ENCODE results near the gene PROM2. TPM values are rescaled to one million over a fixed set of nuclear protein-coding genes. Genes with fewer than 3 reads are reported as not detected.

Gene PROM2
- total RNA-seq, 4 donors from 2014 or later = 0.50 to 3.2 (median 2.1) TPM

DNA sequence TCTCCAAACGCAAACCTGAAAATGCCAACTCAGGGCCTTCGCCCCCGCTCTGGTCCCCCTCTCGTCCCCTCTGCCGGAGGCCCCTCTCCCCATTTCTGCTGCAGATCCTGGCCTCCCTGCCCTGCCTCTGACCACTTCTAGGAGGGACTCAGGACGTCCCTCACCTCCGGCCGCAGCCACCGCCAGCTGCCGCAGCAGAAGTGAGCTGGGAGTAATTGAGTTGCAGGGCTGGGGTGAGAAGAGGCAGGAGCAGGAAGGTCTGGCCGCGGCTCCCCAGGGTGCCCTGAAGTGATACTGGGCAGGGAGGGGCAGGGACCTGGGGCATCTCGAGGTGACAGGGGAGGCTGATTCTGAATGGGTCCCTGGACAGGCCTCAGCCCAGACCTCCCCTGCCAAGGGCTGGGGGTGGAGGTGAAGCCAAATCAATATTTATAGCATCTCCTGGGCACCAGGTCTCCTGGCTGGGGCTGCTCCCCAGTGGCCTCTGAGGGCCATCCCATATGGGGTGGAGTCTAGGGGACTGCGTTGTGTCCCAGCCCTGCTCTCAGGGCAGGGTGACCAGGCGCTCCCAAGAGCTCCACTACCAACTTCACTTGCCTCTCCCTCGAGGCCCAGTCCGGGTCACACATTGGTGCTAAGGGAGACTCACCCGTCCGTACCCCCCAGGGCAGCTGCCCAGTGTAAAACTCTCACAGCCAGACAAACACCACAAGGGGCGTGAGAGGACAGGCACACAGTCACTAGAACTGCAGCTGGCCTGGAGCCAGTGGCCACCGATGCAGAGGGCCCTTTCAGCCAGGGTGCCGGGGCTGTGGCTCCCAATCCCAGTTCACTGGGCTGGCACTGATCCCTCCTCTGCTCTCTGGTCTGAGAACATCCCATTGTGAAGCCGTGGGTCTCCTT, 55.9 kb downstream of the PROM2 start:
- Histone ChIP-seq H3K9me3 (no peaks in the 10 kb centered on the region), H3K4me1 (peaks cover 0 to 14% (median 5%) of the 10 kb centered on the region in 4 donors)
- WGBS = 87% methylated on average over 20 of the region's 23 CpGs

DNA sequence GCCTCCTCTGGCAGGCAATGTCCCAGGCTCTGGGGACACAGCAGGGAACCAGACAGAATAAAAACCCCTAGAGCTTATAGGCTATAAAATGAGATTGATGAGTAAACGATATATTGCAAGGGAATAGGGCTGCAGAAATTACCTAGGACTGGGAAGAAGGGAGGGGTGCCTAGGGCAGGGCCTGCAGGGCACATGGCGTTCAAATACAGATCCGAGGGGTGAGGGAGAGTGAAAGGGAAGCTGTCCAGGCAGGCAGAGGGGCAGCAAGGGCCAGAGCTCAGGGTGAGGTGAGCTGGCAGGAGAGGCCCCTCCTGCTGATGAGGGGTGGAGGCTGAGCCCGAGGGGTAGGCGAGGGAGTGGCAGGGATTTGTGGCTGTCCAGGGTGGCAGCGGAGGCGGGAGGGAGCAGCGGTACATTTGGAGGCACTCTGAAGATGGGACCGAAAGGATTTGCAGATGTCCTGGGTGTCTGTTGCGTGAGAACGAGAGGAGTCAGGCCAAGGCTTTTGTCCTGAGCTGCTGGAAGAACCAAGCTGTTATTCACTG, 56.6 kb downstream of the PROM2 start:
- 92% methylated on average over 11 of the region's 11 CpGs for WGBS
- TF ChIP-seq POLR2AphosphoS5 (IDR thresholded peaks at IDR 0.05) = no peak
- TF ChIP-seq POLR2A (IDR thresholded peaks at IDR 0.05; ENCODE audit: low read depth) = no peak
- no peak for TF ChIP-seq EP300 (IDR thresholded peaks at IDR 0.05)
- TF ChIP-seq, protein P1, sequence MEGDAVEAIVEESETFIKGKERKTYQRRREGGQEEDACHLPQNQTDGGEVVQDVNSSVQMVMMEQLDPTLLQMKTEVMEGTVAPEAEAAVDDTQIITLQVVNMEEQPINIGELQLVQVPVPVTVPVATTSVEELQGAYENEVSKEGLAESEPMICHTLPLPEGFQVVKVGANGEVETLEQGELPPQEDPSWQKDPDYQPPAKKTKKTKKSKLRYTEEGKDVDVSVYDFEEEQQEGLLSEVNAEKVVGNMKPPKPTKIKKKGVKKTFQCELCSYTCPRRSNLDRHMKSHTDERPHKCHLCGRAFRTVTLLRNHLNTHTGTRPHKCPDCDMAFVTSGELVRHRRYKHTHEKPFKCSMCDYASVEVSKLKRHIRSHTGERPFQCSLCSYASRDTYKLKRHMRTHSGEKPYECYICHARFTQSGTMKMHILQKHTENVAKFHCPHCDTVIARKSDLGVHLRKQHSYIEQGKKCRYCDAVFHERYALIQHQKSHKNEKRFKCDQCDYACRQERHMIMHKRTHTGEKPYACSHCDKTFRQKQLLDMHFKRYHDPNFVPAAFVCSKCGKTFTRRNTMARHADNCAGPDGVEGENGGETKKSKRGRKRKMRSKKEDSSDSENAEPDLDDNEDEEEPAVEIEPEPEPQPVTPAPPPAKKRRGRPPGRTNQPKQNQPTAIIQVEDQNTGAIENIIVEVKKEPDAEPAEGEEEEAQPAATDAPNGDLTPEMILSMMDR (IDR thresholded peaks at IDR 0.05) = no peak
- no peak for DNase-seq (ENCODE audit: extremely low spot score)

More for the DNA sequence above, 55.9 kb downstream of the PROM2 start:
- no peak for TF ChIP-seq POLR2AphosphoS5 (IDR thresholded peaks at IDR 0.05)
- no peak for TF ChIP-seq POLR2A (IDR thresholded peaks at IDR 0.05; ENCODE audit: low read depth)
- TF ChIP-seq, protein P1 (IDR thresholded peaks at IDR 0.05) = no peak
- no peak for TF ChIP-seq EP300 (IDR thresholded peaks at IDR 0.05)
- DNase-seq (ENCODE audit: extremely low spot score) = no peak
- H3K36me3 ChIP-seq = no peaks in the 10 kb centered on the region
- H3K27me3 ChIP-seq = no peaks in the 10 kb centered on the region
- H3K27ac ChIP-seq (replicated peaks in 1 of 4) = no peak overlapping the region
- H3K4me3 ChIP-seq = no peak overlapping the region
- intact Hi-C loops (cut with DNase I) = no loop called here

DNA sequence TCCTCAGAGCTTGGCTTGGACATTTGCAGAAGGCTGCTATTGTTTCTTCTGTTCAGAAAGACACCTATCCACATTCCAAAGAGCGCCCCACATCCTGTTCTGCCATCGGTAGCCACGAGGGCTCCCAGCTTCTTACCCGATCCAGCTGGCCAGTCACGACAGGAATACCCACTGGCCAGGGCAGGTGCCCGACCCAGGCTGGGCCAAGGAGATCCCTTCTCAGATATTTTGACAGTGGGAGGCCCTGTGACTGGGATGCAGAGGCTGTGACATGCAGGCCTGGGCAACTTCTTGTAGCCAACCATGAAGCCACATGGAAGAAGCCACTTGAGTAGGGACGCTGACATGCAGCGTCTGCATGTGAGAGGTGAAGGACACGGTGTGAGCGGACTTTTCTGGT, 57.4 kb downstream of the PROM2 start:
- 87% methylated on average over 8 of the region's 10 CpGs for WGBS
- no peaks in the 10 kb centered on the region for H3K9me3 ChIP-seq
- H3K27ac ChIP-seq (replicated peaks in 1 of 4) = no peak overlapping the region
- TF ChIP-seq POLR2AphosphoS5 (IDR thresholded peaks at IDR 0.05) = no peak
- TF ChIP-seq, protein P1 (IDR thresholded peaks at IDR 0.05) = no peak
- TF ChIP-seq POLR2A (IDR thresholded peaks at IDR 0.05; ENCODE audit: low read depth) = no peak
- TF ChIP-seq EP300 (IDR thresholded peaks at IDR 0.05) = no peak
- DNase-seq (ENCODE audit: extremely low spot score) = no peak
- no peaks in the 10 kb centered on the region for H3K36me3 ChIP-seq
- intact Hi-C loops (cut with DNase I) = no loop called here
- no peak overlapping the region for H3K4me3 ChIP-seq
- H3K27me3 ChIP-seq = no peaks in the 10 kb centered on the region
- H3K4me1 ChIP-seq = peaks cover 0 to 14% (median 5%) of the 10 kb centered on the region in 4 donors

More for the DNA sequence above, 56.6 kb downstream of the PROM2 start:
- Histone ChIP-seq H3K27ac (replicated peaks in 1 of 4) (no peak overlapping the region), H3K9me3 (no peaks in the 10 kb centered on the region), H3K27me3 (no peaks in the 10 kb centered on the region), H3K4me3 (no peak overlapping the region), H3K36me3 (no peaks in the 10 kb centered on the region), H3K4me1 (peaks cover 0 to 14% (median 5%) of the 10 kb centered on the region in 4 donors)
- intact Hi-C loops (cut with DNase I) = no loop called here

DNA sequence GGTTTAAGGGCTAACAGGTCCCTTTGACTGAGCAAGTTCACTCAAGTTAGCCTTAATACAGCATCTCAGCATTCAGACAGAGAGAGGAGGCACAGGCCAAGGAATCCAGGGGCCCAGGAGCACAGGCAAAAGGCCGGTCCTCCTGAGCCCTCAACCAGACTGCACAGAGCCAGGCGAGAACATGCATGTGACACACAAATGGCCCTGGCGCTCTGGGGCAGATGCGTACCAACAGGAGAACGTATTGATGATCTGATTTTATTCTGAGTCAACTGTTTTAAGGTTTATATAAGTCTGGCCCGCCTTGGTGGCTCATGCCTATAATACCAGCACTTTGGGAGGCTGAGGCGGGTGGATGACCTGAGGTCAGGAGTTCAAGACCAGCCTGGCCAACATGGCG, 57.8 kb downstream of the PROM2 start:
- Histone ChIP-seq H3K4me3 (no peak overlapping the region), H3K4me1 (peaks cover 0 to 14% (median 5%) of the 10 kb centered on the region in 4 donors), H3K36me3 (no peaks in the 10 kb centered on the region), H3K9me3 (no peaks in the 10 kb centered on the region), H3K27me3 (no peaks in the 10 kb centered on the region), H3K27ac (replicated peaks in 1 of 4) (no peak overlapping the region)
- no peak for TF ChIP-seq POLR2A (IDR thresholded peaks at IDR 0.05; ENCODE audit: low read depth)
- no peak for TF ChIP-seq EP300 (IDR thresholded peaks at IDR 0.05)
- WGBS = 97% methylated on average over 8 of the region's 8 CpGs
- DNase-seq (ENCODE audit: extremely low spot score) = no peak
- intact Hi-C loops (cut with DNase I) = no loop called here

DNA sequence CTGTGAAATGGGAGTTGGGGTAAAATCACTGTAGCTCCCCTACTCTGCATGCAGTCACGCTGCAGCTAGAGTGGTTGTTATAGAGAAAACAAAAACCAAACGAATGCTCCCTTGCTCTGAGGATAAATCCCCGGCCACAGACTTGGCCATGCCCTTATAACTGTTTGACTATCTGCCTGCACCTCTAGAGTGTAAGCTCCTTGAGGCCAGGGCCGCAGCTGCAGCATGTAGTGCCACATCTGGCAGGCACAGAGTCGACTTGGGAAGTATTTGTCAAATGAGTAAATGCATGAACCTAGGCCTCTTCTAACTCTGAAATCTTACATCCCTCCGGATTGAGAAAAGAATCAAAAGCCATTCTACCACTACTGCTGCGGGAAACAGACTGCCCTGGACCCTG, 58.8 kb downstream of the PROM2 start:
- 79% methylated on average over 5 of the region's 7 CpGs for WGBS
- Histone ChIP-seq H3K4me3 (no peak overlapping the region), H3K4me1 (peaks cover 0 to 14% (median 5%) of the 10 kb centered on the region in 4 donors), H3K9me3 (no peaks in the 10 kb centered on the region), H3K36me3 (no peaks in the 10 kb centered on the region), H3K27me3 (no peaks in the 10 kb centered on the region), H3K27ac (replicated peaks in 1 of 4) (no peak overlapping the region)
- DNase-seq (ENCODE audit: extremely low spot score) = no peak
- intact Hi-C loops (cut with DNase I) = no loop called here
- TF ChIP-seq POLR2A (IDR thresholded peaks at IDR 0.05; ENCODE audit: low read depth) (no peak), EP300 (IDR thresholded peaks at IDR 0.05) (no peak), POLR2AphosphoS5 (IDR thresholded peaks at IDR 0.05) (no peak)
- TF ChIP-seq, protein P1 (IDR thresholded peaks at IDR 0.05) = no peak
